Glutamatergic neuron (in vitro differentiated cells): ENCODE measurements around the gene MPG. TPM values are rescaled to one million over a fixed set of nuclear protein-coding genes. Genes with fewer than 3 reads are reported as not detected.

Source experiments
- DNase-seq: peaks from one replicate; pipeline ENCODE4 v3.0.0; 2022
- H3K27ac Mint-ChIP-seq: one replicate; pipeline ENCODE4 v1.8.0; 2020; ENCODE audit warnings: mild to moderate bottlenecking, mixed read lengths, inconsistent platforms; ENCODE audit not compliant: unreplicated experiment
- H3K27me3 Mint-ChIP-seq: one replicate; pipeline ENCODE4 v1.8.0; 2020; ENCODE audit warnings: mild to moderate bottlenecking, moderate library complexity, mixed read lengths, inconsistent platforms; ENCODE audit not compliant: unreplicated experiment
- H3K36me3 Mint-ChIP-seq: one replicate; pipeline ENCODE4 v1.8.0; 2020; ENCODE audit warnings: mild to moderate bottlenecking, mixed read lengths, inconsistent platforms; ENCODE audit not compliant: unreplicated experiment
- H3K4me1 Mint-ChIP-seq: one replicate; pipeline ENCODE4 v1.8.0; 2020; ENCODE audit warnings: mild to moderate bottlenecking, low read depth, mixed read lengths, inconsistent platforms; ENCODE audit not compliant: unreplicated experiment
- H3K4me3 Mint-ChIP-seq: one replicate; pipeline ENCODE4 v1.8.0; 2020; ENCODE audit warnings: mild to moderate bottlenecking, mixed read lengths, inconsistent platforms; ENCODE audit not compliant: unreplicated experiment
- H3K9me3 Mint-ChIP-seq: one replicate; pipeline ENCODE4 v1.8.0; 2020; ENCODE audit warnings: mild to moderate bottlenecking, moderate library complexity, mixed read lengths, inconsistent platforms; ENCODE audit not compliant: unreplicated experiment
- total RNA-seq: library from RNA; stranded (reverse); fragmentation: NEBNext Ultra II Directional; extraction: Animal tissue kit (Norgen Biotek cat#: 25700); gene quantifications from one replicate; pipeline ENCODE4 v1.2.1, GENCODE V29; 2021; ENCODE audit not compliant: unreplicated experiment
- TF ChIP-seq, protein P1 (sequence below): fragments of 200-600 bp; sonication (generic); IDR thresholded peaks from one replicate; pipeline ENCODE4 v1.5.0; 2021; ENCODE audit not compliant: partially characterized antibody, unreplicated experiment

The MPG gene
- total RNA-seq, 1 donor from 2014 or later, result 24.7 TPM

DNA sequence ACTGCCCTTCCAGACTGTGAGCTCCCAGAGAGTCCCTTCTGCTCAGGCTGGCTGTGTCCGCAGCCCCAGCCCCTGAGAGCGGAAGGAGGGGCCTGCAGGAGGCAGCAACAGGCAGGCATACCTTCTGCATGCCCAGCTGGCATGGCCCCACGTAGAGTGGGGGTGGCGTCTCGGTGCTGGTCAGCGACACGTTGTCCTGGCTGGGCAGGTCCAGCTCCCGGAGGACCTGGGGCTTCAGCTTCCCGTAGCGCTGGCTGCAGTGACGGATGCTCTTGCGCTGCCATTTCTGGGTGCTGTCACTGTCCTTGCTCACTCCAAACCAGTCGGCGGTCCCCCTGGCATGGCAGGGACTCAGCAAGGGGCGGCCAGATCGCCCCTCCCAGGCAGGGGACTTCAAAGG, 14.6 kb upstream of the MPG start:
- Mint-ChIP-seq H3K27me3 (peaks cover 8% of the 10 kb centered on the region), H3K9me3 (peaks cover 3% of the 10 kb centered on the region), H3K27ac (no peak overlapping the region), H3K4me3 (no peak overlapping the region), H3K4me1 (peaks cover 5% of the 10 kb centered on the region), H3K36me3 (peaks cover 6% of the 10 kb centered on the region)
- TF ChIP-seq, protein P1, sequence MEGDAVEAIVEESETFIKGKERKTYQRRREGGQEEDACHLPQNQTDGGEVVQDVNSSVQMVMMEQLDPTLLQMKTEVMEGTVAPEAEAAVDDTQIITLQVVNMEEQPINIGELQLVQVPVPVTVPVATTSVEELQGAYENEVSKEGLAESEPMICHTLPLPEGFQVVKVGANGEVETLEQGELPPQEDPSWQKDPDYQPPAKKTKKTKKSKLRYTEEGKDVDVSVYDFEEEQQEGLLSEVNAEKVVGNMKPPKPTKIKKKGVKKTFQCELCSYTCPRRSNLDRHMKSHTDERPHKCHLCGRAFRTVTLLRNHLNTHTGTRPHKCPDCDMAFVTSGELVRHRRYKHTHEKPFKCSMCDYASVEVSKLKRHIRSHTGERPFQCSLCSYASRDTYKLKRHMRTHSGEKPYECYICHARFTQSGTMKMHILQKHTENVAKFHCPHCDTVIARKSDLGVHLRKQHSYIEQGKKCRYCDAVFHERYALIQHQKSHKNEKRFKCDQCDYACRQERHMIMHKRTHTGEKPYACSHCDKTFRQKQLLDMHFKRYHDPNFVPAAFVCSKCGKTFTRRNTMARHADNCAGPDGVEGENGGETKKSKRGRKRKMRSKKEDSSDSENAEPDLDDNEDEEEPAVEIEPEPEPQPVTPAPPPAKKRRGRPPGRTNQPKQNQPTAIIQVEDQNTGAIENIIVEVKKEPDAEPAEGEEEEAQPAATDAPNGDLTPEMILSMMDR, result no peak
- DNase-seq, result no peak

DNA sequence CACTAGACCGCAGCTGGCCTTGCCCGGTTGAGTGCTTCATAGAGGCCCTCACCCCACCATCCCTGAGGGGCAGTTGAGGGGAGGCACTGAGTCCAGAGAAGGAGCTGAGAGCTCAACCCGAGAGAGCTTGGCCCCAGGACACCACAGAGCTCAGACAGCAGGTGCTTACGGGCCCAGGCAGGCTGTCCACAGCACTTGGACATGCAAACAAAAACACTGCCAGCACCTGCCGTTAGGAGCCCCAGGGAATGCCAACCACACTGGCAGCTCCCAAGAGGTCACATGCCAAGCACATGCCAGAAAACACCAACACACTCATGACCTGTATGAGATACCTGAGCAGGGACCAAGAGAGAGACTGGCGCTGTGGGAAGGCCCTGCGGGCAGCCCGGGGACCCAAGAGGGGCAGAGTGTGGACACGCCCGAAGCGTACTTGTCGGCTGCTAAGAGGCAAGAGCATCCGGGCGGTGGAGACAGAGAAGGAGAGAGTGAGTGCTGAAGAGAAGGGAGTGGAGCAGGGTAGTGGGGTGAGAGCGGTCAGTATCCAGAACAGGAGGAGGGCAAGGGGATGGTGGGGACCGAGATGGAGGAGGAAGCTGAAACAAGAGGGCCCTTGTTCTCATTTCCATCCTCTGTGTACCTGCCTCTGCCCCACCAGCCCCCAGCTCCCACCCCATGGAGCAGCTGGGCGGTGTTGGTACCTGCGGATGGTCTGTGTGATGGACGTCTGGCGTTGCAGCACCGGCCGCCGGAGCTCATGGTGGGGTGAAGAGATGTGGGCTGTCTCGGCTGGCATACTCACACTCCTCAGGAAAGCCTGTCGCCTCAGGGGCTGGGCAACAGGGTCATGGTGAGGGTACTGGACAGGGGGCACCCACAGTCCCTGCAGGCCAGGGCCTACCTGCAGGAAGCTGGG, 13.8 kb upstream of the MPG start:
- TF ChIP-seq, protein P1, result no peak
- Mint-ChIP-seq H3K4me3 (no peak overlapping the region), H3K9me3 (peaks cover 3% of the 10 kb centered on the region), H3K36me3 (peaks cover 6% of the 10 kb centered on the region), H3K27ac (no peak overlapping the region), H3K4me1 (peaks cover 7% of the 10 kb centered on the region), H3K27me3 (peaks cover 7% of the 10 kb centered on the region)
- no peak for DNase-seq

DNA sequence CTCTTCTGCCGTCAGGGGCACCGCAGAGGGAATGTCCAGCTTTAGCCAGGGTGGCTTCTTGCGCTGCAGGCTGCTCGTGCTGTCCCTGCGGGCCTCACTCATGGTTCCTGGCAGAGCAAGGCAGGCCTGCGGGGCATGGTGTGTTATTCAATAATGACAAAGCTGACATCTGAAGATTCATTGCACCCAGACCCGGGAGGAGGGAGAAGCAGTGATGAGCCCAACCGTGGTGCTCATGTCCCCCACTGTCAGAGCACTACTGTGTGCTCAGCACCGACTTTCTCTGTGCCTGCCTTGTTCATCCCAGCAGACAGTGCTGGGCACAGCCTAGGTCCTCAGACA, 13.1 kb upstream of the MPG start:
- peaks cover 6% of the 10 kb centered on the region for H3K36me3 Mint-ChIP-seq
- peaks cover 10% of the 10 kb centered on the region for H3K27me3 Mint-ChIP-seq
- H3K9me3 Mint-ChIP-seq, result peaks cover 7% of the 10 kb centered on the region
- H3K27ac Mint-ChIP-seq, result no peak overlapping the region
- peaks cover 11% of the 10 kb centered on the region for H3K4me1 Mint-ChIP-seq
- no peak overlapping the region for H3K4me3 Mint-ChIP-seq
- DNase-seq, result no peak
- TF ChIP-seq, protein P1, result no peak

DNA sequence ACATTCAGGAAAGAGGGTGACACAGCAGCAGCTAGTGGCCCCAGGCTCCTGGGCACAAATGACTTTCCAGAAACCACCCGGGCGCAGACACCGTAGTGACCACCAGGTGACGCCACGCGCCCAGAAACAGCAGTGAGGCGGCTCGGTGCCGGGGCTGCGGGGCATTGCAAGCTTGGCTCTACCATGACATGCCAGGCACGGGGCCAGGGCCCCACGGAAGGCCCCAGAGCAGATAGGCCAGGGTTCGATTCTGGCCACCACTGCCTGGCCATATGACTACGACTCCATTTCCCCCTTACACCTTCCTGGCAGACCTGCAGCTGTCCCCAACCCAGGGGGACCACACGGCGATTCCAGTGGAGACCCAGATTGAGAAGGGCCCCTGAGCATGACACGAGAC, 12.3 kb upstream of the MPG start:
- Mint-ChIP-seq H3K27me3 (peaks cover 7% of the 10 kb centered on the region), H3K4me3 (no peak overlapping the region), H3K9me3 (peaks cover 7% of the 10 kb centered on the region), H3K4me1 (peaks cover 11% of the 10 kb centered on the region), H3K36me3 (peaks cover 2% of the 10 kb centered on the region), H3K27ac (no peak overlapping the region)
- DNase-seq, result peak; percentile 94
- TF ChIP-seq, protein P1, result peak; percentile 92
